C4-2B (cell line): ENCODE data around the gene REXO1.

Experiments used
- H3K27ac ChIP-seq: fragments of 450-650 bp; 2 replicates; pipeline ENCODE4 v1.5.1; 2017
- ZFX ChIP-seq: fragments of 450-650 bp; IDR thresholded peaks from 2 replicates; pipeline ENCODE4 v1.6.1; 2017
- TF ChIP-seq, protein P1 (sequence below): fragments of 450-650 bp; conservative IDR thresholded peaks from 2 replicates; pipeline ENCODE4 v1.5.1; 2017; ENCODE audit warnings: mild to moderate bottlenecking

REXO1 gene

DNA sequence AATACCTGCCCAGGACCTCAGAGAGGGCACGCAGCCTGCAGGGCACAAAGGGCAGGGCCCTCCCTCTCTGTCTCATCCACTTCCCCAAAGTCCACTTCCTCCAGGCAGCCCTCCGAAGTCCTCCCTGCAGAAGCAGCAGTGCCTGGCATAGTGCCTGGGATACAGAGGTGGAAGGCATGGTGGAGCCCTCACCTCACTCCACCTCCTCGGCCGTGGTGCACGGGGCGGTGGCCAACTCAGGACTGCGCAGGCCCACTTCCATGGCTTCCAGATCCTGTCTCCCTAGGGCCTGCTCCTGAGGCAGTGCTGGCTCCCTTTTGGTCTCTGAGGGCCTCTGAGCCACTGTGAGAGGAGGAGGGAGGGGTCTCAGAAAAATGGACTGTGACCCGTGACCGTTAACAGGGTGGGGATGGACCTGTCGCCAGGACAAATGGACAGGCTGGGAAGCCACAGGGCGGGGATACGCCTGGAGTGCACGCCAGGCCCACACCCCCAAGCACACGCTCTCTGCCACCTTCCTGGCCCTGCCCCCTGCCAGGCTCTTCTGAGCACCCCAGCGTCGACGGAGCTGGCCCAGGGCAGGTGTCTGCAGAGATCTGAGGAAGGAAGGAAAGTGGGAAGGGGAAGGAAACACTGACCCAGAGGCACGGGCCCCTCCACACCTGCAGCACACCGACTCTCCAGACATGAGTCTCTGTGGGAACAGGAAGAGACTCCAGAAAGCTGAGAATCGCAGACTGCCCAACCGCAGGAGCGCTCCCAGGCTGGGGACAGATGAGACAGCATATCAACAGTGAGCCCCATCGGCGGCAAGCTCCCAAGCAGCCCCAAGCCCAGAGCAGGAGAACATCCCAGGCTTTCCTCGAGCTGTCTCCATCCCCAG, 8.4 kb downstream of the REXO1 start:
- no peak overlapping the region for H3K27ac ChIP-seq
- TF ChIP-seq ZFX, result no peak
- TF ChIP-seq, protein P1, sequence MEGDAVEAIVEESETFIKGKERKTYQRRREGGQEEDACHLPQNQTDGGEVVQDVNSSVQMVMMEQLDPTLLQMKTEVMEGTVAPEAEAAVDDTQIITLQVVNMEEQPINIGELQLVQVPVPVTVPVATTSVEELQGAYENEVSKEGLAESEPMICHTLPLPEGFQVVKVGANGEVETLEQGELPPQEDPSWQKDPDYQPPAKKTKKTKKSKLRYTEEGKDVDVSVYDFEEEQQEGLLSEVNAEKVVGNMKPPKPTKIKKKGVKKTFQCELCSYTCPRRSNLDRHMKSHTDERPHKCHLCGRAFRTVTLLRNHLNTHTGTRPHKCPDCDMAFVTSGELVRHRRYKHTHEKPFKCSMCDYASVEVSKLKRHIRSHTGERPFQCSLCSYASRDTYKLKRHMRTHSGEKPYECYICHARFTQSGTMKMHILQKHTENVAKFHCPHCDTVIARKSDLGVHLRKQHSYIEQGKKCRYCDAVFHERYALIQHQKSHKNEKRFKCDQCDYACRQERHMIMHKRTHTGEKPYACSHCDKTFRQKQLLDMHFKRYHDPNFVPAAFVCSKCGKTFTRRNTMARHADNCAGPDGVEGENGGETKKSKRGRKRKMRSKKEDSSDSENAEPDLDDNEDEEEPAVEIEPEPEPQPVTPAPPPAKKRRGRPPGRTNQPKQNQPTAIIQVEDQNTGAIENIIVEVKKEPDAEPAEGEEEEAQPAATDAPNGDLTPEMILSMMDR, result no peak

DNA sequence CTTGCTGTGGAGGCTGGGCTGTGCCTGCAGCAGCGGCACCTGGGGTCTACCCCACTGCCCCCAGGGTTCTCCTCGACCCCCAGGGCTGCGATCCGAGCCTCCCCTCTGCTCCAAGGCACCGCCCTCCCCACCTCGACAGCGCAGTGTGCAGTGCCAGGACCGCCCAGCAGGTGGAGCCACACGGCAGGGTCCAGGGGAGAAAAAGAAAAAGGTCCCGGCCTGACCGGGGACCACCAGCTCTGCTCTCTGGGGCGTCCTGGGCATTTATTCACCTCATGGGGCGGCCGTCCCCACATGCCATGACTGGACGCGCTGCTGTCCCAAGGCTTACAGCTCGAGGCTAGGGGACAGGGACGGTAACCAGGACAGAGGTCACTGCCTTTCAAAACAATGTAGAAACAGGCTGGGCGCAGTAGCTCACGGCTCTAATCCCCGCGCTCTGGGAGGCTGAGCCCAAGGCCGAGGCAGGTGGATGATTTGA, 10.6 kb downstream of the REXO1 start:
- H3K27ac ChIP-seq, result no peak overlapping the region
- TF ChIP-seq ZFX, result no peak
- TF ChIP-seq, protein P1, result peak; percentile 99

DNA sequence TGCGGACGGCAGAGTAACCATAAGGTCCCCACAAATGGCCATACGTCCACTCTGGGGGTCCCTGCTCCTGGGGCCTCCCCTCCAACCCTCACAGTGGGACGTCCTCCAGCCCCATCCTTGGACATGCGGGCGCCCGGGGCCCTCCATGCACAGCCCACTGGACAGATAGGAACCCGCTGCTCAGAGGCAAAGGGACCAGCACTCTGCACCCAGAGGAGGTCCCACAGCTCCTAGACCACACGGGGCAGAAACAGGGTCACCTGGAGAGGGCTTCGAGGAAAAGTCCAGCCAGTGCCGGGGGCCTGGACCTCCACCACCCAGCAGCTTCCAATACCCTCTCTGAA, 11.1 kb downstream of the REXO1 start:
- H3K27ac ChIP-seq, result no peak overlapping the region
- no peak for TF ChIP-seq ZFX
- TF ChIP-seq, protein P1, result no peak

DNA sequence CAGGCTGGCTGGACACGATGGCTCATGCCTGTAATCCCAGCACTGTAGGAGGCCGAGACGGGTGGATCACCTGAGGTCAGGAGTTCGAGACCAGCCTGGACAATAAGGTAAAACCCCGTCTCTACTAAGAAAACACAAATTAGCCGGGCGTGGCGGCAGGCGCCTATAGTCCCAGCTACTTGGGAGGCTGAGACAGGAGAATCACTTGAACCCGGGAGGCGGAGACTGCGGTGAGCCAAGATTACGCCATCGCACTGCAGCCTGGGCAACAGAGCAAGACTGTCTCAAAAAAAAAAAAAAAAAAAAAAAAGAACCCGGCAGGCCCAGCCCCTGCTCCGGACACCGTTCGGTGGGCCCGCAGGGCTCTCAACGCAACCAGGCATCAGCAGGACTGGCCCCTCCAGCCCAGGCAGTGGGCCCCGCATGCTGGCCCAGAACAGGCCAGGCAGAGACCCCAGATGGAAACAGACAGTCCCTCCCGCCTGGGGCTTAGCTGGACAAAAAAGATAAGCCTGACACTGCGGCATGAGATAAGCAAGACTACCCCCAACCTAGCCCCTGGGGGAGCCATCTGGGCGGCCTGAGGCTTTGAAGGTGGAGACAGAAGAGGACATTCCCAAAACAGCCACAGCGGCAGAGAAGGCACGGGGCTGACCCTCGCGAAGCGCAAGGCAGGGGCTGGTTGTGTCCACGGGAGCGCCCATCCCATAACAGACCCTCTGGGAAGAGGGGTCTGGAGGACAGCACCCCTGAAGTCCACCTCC, 11.6 kb downstream of the REXO1 start:
- H3K27ac ChIP-seq, result no peak overlapping the region
- TF ChIP-seq, protein P1, result no peak
- no peak for TF ChIP-seq ZFX

DNA sequence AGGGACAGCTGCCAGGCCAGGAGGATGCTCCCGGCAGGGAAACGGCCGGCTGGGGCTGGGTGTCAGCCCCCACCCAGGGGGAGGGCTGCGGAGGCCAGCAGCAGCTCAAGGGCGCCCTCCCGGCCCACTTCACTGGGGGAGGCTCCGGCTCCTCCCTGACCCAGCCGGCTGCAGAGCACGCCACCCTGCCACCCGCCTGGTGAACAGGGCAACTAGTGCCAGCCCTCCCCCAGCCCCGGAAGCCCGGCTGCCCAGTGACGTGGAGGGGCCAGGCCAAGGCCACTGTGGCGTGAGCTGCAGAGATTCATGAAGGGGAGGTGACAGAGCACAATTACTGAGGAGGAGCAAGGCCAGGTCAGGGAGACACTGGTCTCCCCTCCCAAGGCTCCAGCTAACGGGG, 14.7 kb downstream of the REXO1 start:
- TF ChIP-seq ZFX, result no peak
- TF ChIP-seq, protein P1, result no peak

DNA sequence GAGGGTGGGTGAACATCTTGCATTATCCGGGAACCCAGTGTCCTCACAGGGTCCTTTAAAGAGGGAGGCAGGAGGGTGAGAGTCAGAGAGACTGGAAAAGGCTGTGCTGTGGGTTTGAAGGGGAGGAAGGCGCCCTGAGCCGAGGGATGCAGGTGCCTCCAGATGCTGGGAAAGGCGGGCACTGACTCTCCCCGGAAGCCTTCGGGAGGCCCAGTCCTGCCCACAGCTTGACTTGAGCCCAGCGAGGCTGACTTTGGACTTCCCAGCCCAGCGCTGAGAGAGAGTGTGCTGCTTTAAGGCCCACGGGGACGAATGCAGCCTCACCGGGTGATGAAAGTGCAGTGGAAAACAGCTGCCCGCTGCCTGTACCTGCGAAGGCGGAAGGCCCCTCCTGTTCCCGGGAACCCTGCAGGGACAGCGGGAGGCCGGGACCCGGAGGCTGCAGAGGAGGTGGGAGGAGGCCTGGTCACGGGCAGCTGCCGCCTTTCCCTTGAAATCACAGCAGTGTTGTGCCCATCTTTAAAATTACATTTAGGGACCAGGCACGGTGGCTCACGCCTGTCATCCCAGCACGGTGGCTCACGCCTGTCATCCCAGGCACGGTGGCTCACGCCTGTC, 16.1 kb downstream of the REXO1 start:
- TF ChIP-seq, protein P1, result no peak
- TF ChIP-seq ZFX, result no peak
- H3K27ac ChIP-seq, result no peak overlapping the region

More for the DNA sequence above, 14.7 kb downstream of the REXO1 start:
- no peak overlapping the region for H3K27ac ChIP-seq
